Right ventricle myocardium inferior (tissue), 1 donor: ENCODE results near the gene LNX1. TPM values are rescaled to one million over a fixed set of nuclear protein-coding genes. Genes with fewer than 3 reads are reported as not detected.

Experiments
- ATAC-seq: fragments of 200-7000 bp; cut with Tn5 transposase; one replicate; pipeline ENCODE4 v1.9.1; 2020; ENCODE audit warnings: mild to moderate bottlenecking, moderate library complexity
- DNase-seq: peaks from one replicate; pipeline ENCODE4 v3.0.0; 2021; ENCODE audit errors: missing footprints
- intact Hi-C: fragments of 100-400 bp; cut with DNase I; formaldehyde crosslinking; loops from one replicate; pipeline ENCODE4 v1.11.0; 2022
- total RNA-seq: library from RNA; stranded (reverse); fragmentation: NEBNext Ultra II Directional; extraction: Animal tissue kit (Norgen Biotek cat#: 25700); gene quantifications from one replicate; pipeline ENCODE4 v1.2.1, GENCODE V29; 2021
- donor health status: DM: no; HTN: yes; CAD: no; lungs with severe emphysema.

The LNX1 gene
- total RNA-seq, 1 donor from 2014 or later = 11.2 TPM

GRCh38 chr4:53547983-53548382 lies 43.3 kb downstream of the LNX1 start:
- no peak for ATAC-seq
- intact Hi-C loops = no loop called here
- no peak for DNase-seq

- no peak for ATAC-seq
- DNase-seq = no peak
- intact Hi-C loops = no loop called here
Measured at GRCh38 chr4:53545942-53546581, 45.2 kb downstream of the LNX1 start.

GRCh38 chr4:53545273-53545672 lies 46.0 kb downstream of the LNX1 start:
- intact Hi-C loops = no loop called here
- DNase-seq (no peak), ATAC-seq (no peak)

GRCh38 chr4:53543561-53543960 lies 47.7 kb downstream of the LNX1 start:
- DNase-seq = no peak
- intact Hi-C loops = no loop called here
- no peak for ATAC-seq

DNA sequence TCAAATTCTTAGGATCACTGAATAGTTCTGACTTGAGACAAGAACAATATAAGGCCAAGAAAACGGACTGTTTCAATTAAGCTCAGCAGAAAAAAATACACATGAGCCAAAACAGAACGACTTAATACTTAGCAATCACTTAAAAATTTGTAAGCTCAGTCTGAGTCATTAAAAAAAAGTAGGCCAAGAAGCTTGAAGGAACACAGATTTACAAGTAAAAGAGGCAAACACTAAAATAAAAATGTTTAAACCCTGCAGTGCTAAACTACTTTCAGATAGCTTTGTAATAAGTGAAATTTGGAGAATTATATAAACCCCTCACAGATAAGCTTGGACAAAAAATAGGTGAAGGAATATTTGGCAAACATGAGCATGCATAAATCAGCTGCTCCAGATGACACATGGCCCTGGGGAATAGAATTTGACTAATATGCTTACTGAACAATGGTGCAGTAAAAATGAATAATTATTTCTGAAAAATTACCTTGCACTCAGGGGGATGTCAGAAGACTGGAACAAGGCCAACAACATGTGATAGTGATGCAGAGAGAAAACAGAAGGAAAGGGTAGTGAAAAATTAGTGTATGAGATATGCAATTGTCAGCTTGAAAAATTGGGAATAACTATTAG lies 49.6 kb downstream of the LNX1 start:
- DNase-seq (no peak), ATAC-seq (peak; percentile 78)
- intact Hi-C loops = no loop called here

DNA sequence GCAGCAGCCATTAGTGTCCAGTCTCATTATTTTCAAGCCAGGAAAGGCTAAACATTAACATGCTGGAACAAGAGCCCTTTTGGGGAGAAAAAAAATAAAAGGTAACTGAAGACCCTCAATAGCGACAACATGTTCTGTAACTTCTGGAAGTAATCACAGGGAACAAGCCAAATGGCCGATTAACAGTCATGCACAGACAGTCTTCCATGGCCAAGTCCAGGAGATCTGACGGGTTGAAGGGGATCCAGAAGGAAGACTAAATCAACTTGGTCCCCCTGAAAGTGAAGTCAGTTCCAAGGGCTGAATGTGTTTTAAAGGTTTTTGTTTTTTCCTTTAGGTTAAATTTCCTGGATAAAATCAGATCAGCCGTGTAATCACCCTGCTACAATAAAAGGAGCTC lies 52.5 kb downstream of the LNX1 start:
- intact Hi-C loops = no loop called here
- DNase-seq (no peak), ATAC-seq (no peak)

GRCh38 chr4:53537606-53538005 lies 53.7 kb downstream of the LNX1 start:
- intact Hi-C loops = loop anchor here (2.0 kb wide), 2 partner anchors 115 to 165 kb away; no protein-coding TSS in a partner anchor
- DNase-seq (no peak), ATAC-seq (no peak)

- intact Hi-C loops = loop anchor here (2.0 kb wide), 2 partner anchors 116 to 166 kb away; no protein-coding TSS in a partner anchor
- DNase-seq (no peak), ATAC-seq (no peak)
Measured at GRCh38 chr4:53536328-53536727, 55.0 kb downstream of the LNX1 start.

DNA sequence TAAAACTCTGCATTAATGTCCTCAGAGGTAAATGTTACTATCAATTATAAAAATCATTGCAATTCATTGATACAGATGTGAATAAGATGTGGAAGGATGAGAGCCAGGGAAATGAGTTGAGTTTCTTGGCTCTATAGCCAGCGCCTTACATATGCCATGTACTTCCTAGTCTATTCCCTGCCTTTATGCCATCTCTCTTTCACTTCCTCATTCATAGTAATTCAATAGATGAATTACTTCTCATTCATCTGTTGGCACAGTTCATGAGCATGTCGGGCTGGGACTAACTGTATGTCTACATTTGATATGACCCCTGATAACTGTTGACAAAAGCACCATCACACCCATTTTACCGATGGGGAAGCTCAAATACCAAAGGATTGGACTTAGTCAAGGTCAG lies 55.7 kb downstream of the LNX1 start:
- DNase-seq = no peak
- no peak for ATAC-seq
- intact Hi-C loops = no loop called here

DNA sequence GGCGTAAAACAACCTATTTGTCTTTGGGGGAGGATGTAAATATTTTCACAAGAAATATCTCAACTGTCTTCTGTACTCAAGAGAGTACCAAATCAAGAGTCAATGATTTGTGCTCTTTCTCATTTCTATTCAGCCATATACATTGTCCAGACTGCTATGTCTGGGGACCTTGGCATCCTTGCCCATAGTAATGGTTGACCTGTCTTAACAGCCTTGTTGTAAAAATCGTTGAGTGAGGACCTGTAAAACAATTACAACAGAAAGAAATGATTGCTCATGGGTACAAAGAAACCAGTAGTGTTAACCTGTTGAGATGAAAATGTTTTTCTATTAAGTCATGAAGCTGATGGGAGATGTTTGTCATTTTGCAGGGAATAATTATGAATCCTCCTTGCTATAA lies 56.6 kb downstream of the LNX1 start:
- ATAC-seq = no peak
- intact Hi-C loops = no loop called here

DNA sequence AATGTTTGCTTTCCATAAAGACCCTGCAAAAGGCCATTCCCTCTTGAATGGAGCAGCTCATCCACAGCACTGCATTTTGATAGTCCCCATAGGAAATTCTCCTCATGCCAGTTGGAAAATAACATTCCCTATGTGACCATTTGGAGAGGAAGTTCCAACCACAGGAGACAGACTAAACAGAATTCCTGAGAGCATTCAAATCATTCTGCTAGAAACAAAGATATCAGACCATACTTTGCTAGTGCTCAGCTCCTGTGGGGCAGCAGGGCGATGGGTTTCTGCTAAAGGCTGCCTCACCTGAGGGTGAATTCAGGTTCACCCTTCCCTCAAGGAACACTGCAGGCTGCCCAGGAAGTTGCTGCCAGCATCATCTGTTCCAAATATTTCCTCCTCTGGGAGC lies 58.8 kb downstream of the LNX1 start:
- no peak for DNase-seq
- intact Hi-C loops = no loop called here
- no peak for ATAC-seq

More for the DNA sequence above, 56.6 kb downstream of the LNX1 start:
- no peak for DNase-seq

GRCh38 chr4:53531585-53532224 lies 59.6 kb downstream of the LNX1 start:
- no peak for ATAC-seq
- intact Hi-C loops = no loop called here

DNA sequence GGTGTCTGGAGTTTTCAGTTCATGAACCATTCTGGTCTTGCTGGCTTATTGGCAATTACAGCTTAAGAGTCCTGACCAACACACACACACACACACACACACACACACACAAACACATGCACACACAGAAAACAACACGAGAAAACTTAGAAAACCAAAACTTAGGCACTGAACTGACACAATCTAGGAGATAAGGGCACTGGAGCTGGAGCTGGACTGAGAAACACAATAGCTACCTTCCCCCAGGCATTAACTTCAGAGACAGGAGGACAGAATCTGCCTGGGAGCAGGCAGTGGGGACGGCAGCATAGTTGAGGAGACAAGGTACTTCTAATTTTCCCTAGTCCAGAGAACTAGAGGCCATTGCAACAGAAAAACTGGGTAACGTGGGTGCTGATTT lies 62.3 kb downstream of the LNX1 start:
- no peak for DNase-seq
- ATAC-seq = no peak
- intact Hi-C loops = no loop called here

More at GRCh38 chr4:53531585-53532224, 59.6 kb downstream of the LNX1 start:
- DNase-seq = no peak

GRCh38 chr4:53527930-53528329 lies 63.4 kb downstream of the LNX1 start:
- DNase-seq (no peak), ATAC-seq (no peak)
- intact Hi-C loops = no loop called here

DNA sequence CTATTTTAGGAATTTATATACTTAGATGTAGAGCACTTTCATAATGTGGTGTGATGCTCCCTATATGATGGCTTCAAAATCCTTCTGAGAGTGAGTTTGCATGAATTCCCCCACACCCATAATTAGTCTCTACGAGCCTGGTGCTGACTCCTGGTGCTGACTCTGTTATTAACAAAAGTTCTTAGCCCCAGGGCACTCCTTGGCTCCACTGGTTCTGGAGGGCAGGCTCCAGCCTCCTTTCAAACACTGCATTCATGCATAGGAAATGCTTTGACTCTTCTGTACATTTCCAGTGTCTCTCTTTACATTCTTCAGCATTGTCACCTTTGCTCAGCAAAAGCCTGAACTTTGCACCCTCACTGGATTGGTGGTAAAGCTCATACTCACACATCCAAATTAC lies 64.0 kb downstream of the LNX1 start:
- DNase-seq (no peak), ATAC-seq (no peak)
- intact Hi-C loops = no loop called here

DNA sequence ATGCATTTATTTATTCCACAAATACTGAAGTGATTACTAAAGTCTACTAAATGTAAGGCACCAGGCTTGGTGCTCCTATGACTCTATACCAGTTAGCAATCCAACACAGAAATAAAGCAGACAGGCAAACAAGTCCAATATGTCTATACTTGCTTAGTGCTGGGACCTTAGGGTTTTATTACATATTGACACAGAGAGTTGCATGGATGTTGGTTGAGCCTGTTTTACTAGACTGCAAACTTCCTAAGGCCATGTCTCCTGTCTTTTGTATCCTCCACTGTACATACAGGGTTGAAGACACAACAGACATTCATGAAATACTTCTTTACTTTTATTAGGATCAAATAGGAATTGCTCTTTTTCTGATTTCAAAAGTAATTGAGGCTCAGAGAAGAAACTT lies 69.0 kb downstream of the LNX1 start:
- DNase-seq (no peak), ATAC-seq (no peak)
- intact Hi-C loops = no loop called here

DNA sequence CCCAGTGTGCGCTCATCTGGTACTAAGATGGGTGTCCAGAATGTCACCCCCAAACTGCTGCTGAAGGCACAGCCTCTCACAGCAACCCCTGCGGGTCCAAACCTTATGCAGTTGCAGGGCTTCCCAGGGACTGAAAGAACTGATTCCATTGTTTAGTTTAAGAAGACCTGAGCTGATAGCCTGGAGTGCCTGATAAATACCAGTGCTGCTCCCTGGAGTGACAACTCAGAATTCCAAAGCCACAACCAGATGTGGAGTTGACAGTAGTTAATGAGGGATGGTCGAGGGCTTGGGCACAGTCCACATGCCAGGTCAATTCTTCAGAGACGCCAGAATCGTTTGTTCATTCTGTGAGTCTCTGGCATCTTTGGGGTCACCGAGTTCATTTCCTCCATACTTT lies 71.2 kb downstream of the LNX1 start:
- intact Hi-C loops = no loop called here
- ATAC-seq = no peak

DNA sequence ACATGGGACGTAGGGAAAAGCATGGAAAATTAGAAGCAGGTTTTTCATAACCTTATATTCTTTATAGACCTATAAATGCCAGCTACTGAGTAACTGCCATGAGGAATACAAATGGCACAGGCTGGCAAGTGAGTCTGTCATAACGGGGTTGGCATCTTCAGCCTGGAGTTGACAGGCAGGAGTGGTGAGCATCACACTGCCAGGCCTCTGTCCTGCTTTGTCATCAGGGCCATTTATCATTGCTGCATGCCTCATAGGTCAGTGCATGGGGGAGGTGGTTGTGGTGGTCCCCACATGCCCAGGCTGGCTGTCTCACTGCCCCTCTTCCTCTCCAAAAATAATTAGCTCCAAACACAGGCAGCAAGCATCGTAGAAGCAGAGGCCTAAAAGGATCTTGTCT lies 72.5 kb downstream of the LNX1 start:
- no peak for ATAC-seq
- no peak for DNase-seq

More for the DNA sequence above, 71.2 kb downstream of the LNX1 start:
- DNase-seq = no peak

GRCh38 chr4:53515076-53515475 lies 76.2 kb downstream of the LNX1 start:
- intact Hi-C loops = no loop called here
- no peak for ATAC-seq
- DNase-seq = no peak

More for the DNA sequence above, 72.5 kb downstream of the LNX1 start:
- intact Hi-C loops = no loop called here

DNA sequence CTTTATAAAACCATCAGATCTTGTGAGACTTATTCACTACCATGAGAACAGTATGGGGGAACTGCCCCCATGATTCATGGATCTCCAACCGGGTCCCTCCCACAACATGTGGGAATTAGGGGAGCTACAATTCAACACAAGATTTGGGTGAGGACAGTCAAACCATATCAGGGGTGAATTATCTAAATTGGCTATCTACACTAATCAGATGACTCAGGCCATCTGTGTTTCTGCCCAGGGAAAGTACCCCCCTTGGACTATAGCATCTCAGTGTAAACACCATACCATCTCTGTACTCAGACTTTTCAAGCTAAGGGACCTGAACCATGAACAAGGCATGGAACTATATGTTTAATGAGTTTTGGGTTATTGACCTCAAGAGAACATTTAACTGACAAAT lies 76.8 kb downstream of the LNX1 start:
- no peak for DNase-seq

More for the DNA sequence above, 76.8 kb downstream of the LNX1 start:
- ATAC-seq = no peak
- intact Hi-C loops = no loop called here
